Gastrocnemius medialis (tissue), 4 donors: ENCODE data around the gene NLRC5. TPM values are rescaled to one million over a fixed set of nuclear protein-coding genes. Genes with fewer than 3 reads are reported as not detected.

Experiments used
- ATAC-seq, 2 donors: fragments of 150-250 bp; one replicate each; pipeline ENCODE4 v1.9.1; 2016
- DNase-seq, 2 donors: peaks; one replicate each; pipeline ENCODE4 v3.0.0-alpha.2; 2019
- H3K27ac ChIP-seq, 4 donors: fragments of 200-600 bp; sonication (generic); 1 replicate in 1 of 4; 2 replicates in 3 of 4; pipeline ENCODE4 v1.5.1; 2016 to 2018; ENCODE audit warnings: mild to moderate bottlenecking in 2 of 4, moderate library complexity in 1 of 4
- H3K27me3 ChIP-seq, 3 donors: fragments of 200-600 bp; sonication (generic) in 2 of 3; 1 replicate in 1 of 3; 2 replicates in 2 of 3; pipeline versions ENCODE4 v1.5.1 to v1.6.0; 2016 to 2019; ENCODE audit warnings: mild to moderate bottlenecking in 1 of 3, moderate library complexity in 1 of 3
- H3K36me3 ChIP-seq, 2 donors: fragments of 200-600 bp; sonication (generic) in 1 of 2; one replicate each; pipeline ENCODE4 v1.5.1; 2017 to 2018
- H3K4me1 ChIP-seq, 2 donors: fragments of 200-600 bp; sonication (generic) in 1 of 2; one replicate each; pipeline ENCODE4 v1.5.1; 2016 to 2017; ENCODE audit warnings: mild to moderate bottlenecking in 2 of 2
- H3K4me3 ChIP-seq, 4 donors: fragments of 200-600 bp; sonication (generic) in 3 of 4; 1 replicate in 1 of 4; 2 replicates in 3 of 4; pipeline ENCODE4 v1.5.1; 2016 to 2019; ENCODE audit warnings: mild to moderate bottlenecking in 2 of 4
- H3K9me3 ChIP-seq, 3 donors: fragments of 200-600 bp; sonication (generic) in 2 of 3; 1 replicate in 1 of 3; 2 replicates in 2 of 3; pipeline ENCODE4 v1.5.1; 2016 to 2019
- CTCF ChIP-seq, 5 experiments: fragments of 450-650 bp in 3 of 5; fragments of 200-600 bp in 2 of 5; sonication (generic) in 2 of 5; IDR thresholded peaks in 4 of 5; conservative IDR thresholded peaks in 1 of 5; 1 replicate in 4 of 5; 2 replicates in 1 of 5; pipeline ENCODE4 v1.5.1; 2016 to 2019; ENCODE audit warnings: antibody characterized with exemption in 5 of 5, mild to moderate bottlenecking in 3 of 5, moderate library complexity in 3 of 5
- POLR2A ChIP-seq, 2 donors: fragments of 450-650 bp; IDR thresholded peaks; one replicate each; pipeline ENCODE4 v1.6.1; 2017; ENCODE audit warnings: antibody characterized with exemption in 2 of 2, mild to moderate bottlenecking in 2 of 2, moderate library complexity in 2 of 2
- in situ Hi-C, 4 donors: fragments of 200-750 bp; cut with MboI; loops; one replicate each; pipeline versions ENCODE4 v1.15.0 to v1.8.0; 2017; ENCODE audit warnings: low sequenced_read_pairs in 4 of 4
- intact Hi-C: fragments of 100-400 bp; cut with DNase I; formaldehyde crosslinking; loops from one replicate; pipeline ENCODE4 v1.15.1; 2023; ENCODE audit warnings: low total_unique reads
- total RNA-seq, 4 donors: library from RNA; depleted of rRNA; stranded (reverse); fragments of >200 nt; gene quantifications; one replicate each; pipeline versions ENCODE4 v1.1.0 to v1.2.3, GENCODE V29; 2016

NLRC5 gene
- total RNA-seq, 4 donors from 2014 or later, result 2.5 to 9.4 (median 5.1) TPM

- H3K4me1 ChIP-seq, result no peaks in the 10 kb centered on the region
- H3K27ac ChIP-seq, result no peak overlapping the region
- no peaks in the 10 kb centered on the region for H3K9me3 ChIP-seq
- in situ Hi-C loops (no loop called here), intact Hi-C loops (no loop called here)
- no peak overlapping the region for H3K4me3 ChIP-seq
- H3K27me3 ChIP-seq, result no peaks in the 10 kb centered on the region
- TF ChIP-seq POLR2A (IDR thresholded peaks at IDR 0.05) (no peak), CTCF (IDR thresholded peaks at IDR 0.05 in 4 of 5, conservative IDR thresholded peaks at IDR 0.05 in 1 of 5) (no peak)
- H3K36me3 ChIP-seq, result peaks cover 0 to 45% of the 10 kb centered on the region in 2 donors
- DNase-seq, result no peak
- ATAC-seq, result no peak
These were observed 42.4 kb upstream of the NLRC5 start for GRCh38 chr16:56946767-56947603.

GRCh38 chr16:56947604-56947995 is 41.8 kb upstream of the NLRC5 start:
- in situ Hi-C loops, result no loop called here
- H3K9me3 ChIP-seq, result no peaks in the 10 kb centered on the region
- no peak overlapping the region for H3K4me3 ChIP-seq
- no peak for TF ChIP-seq CTCF (IDR thresholded peaks at IDR 0.05 in 4 of 5, conservative IDR thresholded peaks at IDR 0.05 in 1 of 5)
- no peak for TF ChIP-seq POLR2A (IDR thresholded peaks at IDR 0.05)
- no peaks in the 10 kb centered on the region for H3K4me1 ChIP-seq
- intact Hi-C loops, result no loop called here
- ATAC-seq (no peak), DNase-seq (no peak)
- no peaks in the 10 kb centered on the region for H3K27me3 ChIP-seq
- no peak overlapping the region for H3K27ac ChIP-seq
- H3K36me3 ChIP-seq, result peaks cover 0 to 39% of the 10 kb centered on the region in 2 donors

GRCh38 chr16:56948234-56948633 is 41.1 kb upstream of the NLRC5 start:
- no peak for DNase-seq
- intact Hi-C loops (no loop called here), in situ Hi-C loops (no loop called here)
- TF ChIP-seq POLR2A (IDR thresholded peaks at IDR 0.05) (no peak), CTCF (IDR thresholded peaks at IDR 0.05 in 4 of 5, conservative IDR thresholded peaks at IDR 0.05 in 1 of 5) (no peak)
- Histone ChIP-seq H3K36me3 (peaks cover 0 to 32% of the 10 kb centered on the region in 2 donors), H3K4me1 (no peaks in the 10 kb centered on the region), H3K9me3 (no peaks in the 10 kb centered on the region), H3K27ac (no peak overlapping the region), H3K27me3 (no peaks in the 10 kb centered on the region), H3K4me3 (no peak overlapping the region)
- no peak for ATAC-seq

GRCh38 chr16:56950051-56950450 is 39.3 kb upstream of the NLRC5 start:
- Histone ChIP-seq H3K9me3 (no peaks in the 10 kb centered on the region), H3K36me3 (peaks cover 0 to 14% of the 10 kb centered on the region in 2 donors), H3K4me3 (no peak overlapping the region), H3K27ac (no peak overlapping the region), H3K4me1 (no peaks in the 10 kb centered on the region), H3K27me3 (no peaks in the 10 kb centered on the region)
- in situ Hi-C loops (loop anchor here in 3 of 4 donors (10.0 kb wide), 2 partner anchors 75 to 85 kb away; partner anchors contain the start of gene SLC12A3 (in 2 of the 3)), intact Hi-C loops (no loop called here)
- ATAC-seq (no peak), DNase-seq (no peak)
- no peak for TF ChIP-seq POLR2A (IDR thresholded peaks at IDR 0.05)
- TF ChIP-seq CTCF (IDR thresholded peaks at IDR 0.05 in 4 of 5, conservative IDR thresholded peaks at IDR 0.05 in 1 of 5), result no peak
